ENCODE data around the gene POLDIP2. TPM values are rescaled to one million over a fixed set of nuclear protein-coding genes. Genes with fewer than 3 reads are reported as not detected.

POLDIP2 gene
- total and polyA plus RNA-seq, 2 of the 13 experiments (the other 11 are each of a cell fraction or from before 2014, with no cell fraction given) = 85.9 to 114 TPM

- TF ChIP-seq TRIM24 (CRISPR knock-in tag; IDR thresholded peaks at IDR 0.05) = no peak
- peak; percentile 65; the same call in 1 of the 2 replicates for TF ChIP-seq GATAD2A (CRISPR knock-in tag; IDR thresholded peaks at IDR 0.05)
- peak; percentile 81; the same call in 2 of the 3 replicates for TF ChIP-seq MXI1 (IDR thresholded peaks at IDR 0.05; ENCODE audit: borderline replicate concordance, low read depth, low read length)
- TF ChIP-seq ZNF503 (CRISPR knock-in tag; IDR thresholded peaks at IDR 0.05) = 0 out of 2 replicates have a peak, but pooled peaks have one; percentile 59
- TF ChIP-seq ZNF546 (CRISPR knock-in tag; conservative IDR thresholded peaks at IDR 0.05) = 0 out of 2 replicates have a peak, but pooled peaks have one; percentile 38
- TF ChIP-seq TIGD3 (CRISPR knock-in tag; IDR thresholded peaks at IDR 0.05; ENCODE audit: borderline replicate concordance) = no peak
- TF ChIP-seq CHD4 (IDR thresholded peaks at IDR 0.05; ENCODE audit: borderline replicate concordance, low read length) = no peak
- TF ChIP-seq KAT8 (CRISPR knock-in tag; IDR thresholded peaks at IDR 0.05) = peak; percentile 100
- no peak for TF ChIP-seq PLRG1 (conservative IDR thresholded peaks at IDR 0.05)
- peak; percentile 3 for TF ChIP-seq BRD4 (CRISPR knock-in tag; IDR thresholded peaks at IDR 0.05)
- no peak for TF ChIP-seq ZNF292 (CRISPR knock-in tag; IDR thresholded peaks at IDR 0.05; ENCODE audit: borderline replicate concordance, low read depth)
- TF ChIP-seq ZNF550 (CRISPR knock-in tag; IDR thresholded peaks at IDR 0.05; ENCODE audit: borderline replicate concordance) = no peak
- TF ChIP-seq RFX5 (IDR thresholded peaks at IDR 0.05; ENCODE audit: low read depth, low read length) = peak; percentile 62
- TF ChIP-seq ZNF143 (CRISPR knock-in tag; IDR thresholded peaks at IDR 0.05) = peak; percentile 88
- TF ChIP-seq DMAP1 (CRISPR knock-in tag; IDR thresholded peaks at IDR 0.05) = peak; percentile 66
- peak; percentile 53; the same call in 1 of the 2 replicates for TF ChIP-seq FOXA3 (CRISPR knock-in tag; IDR thresholded peaks at IDR 0.05)
- peak; percentile 60; the same call in 1 of the 2 replicates for TF ChIP-seq NCOA1 (CRISPR knock-in tag; IDR thresholded peaks at IDR 0.05)
- 0 out of 2 replicates have a peak, but pooled peaks have one; percentile 45 for TF ChIP-seq ISX (CRISPR knock-in tag; conservative IDR thresholded peaks at IDR 0.05)
- TF ChIP-seq, protein P1, sequence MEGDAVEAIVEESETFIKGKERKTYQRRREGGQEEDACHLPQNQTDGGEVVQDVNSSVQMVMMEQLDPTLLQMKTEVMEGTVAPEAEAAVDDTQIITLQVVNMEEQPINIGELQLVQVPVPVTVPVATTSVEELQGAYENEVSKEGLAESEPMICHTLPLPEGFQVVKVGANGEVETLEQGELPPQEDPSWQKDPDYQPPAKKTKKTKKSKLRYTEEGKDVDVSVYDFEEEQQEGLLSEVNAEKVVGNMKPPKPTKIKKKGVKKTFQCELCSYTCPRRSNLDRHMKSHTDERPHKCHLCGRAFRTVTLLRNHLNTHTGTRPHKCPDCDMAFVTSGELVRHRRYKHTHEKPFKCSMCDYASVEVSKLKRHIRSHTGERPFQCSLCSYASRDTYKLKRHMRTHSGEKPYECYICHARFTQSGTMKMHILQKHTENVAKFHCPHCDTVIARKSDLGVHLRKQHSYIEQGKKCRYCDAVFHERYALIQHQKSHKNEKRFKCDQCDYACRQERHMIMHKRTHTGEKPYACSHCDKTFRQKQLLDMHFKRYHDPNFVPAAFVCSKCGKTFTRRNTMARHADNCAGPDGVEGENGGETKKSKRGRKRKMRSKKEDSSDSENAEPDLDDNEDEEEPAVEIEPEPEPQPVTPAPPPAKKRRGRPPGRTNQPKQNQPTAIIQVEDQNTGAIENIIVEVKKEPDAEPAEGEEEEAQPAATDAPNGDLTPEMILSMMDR (CRISPR knock-in tag; IDR thresholded peaks at IDR 0.05) = peak; percentile 24; the same call in 1 of the 2 replicates
- no peak for TF ChIP-seq LCORL (IDR thresholded peaks at IDR 0.05)
- TF ChIP-seq LCORL (CRISPR knock-in tag; IDR thresholded peaks at IDR 0.05) = 0 out of 2 replicates have a peak, but pooled peaks have one; percentile 15
- TF ChIP-seq ZNF891 (CRISPR knock-in tag; IDR thresholded peaks at IDR 0.05) = no peak; the same call in 1 of the 2 replicates
- TF ChIP-seq ZNF724P (CRISPR knock-in tag; IDR thresholded peaks at IDR 0.05; ENCODE audit: borderline replicate concordance) = no peak; the same call in 1 of the 2 replicates
- peak; percentile 34; the same call in 1 of the 2 replicates for TF ChIP-seq RARA (CRISPR knock-in tag; IDR thresholded peaks at IDR 0.05)
- TF ChIP-seq, protein P2, sequence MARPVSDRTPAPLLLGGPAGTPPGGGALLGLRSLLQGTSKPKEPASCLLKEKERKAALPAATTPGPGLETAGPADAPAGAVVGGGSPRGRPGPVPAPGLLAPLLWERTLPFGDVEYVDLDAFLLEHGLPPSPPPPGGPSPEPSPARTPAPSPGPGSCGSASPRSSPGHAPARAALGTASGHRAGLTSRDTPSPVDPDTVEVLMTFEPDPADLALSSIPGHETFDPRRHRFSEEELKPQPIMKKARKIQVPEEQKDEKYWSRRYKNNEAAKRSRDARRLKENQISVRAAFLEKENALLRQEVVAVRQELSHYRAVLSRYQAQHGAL (CRISPR knock-in tag; IDR thresholded peaks at IDR 0.05; ENCODE audit: not compliant biosample characterization) = peak; percentile 67
- TF ChIP-seq AKAP8 (CRISPR knock-in tag; IDR thresholded peaks at IDR 0.05) = peak; percentile 63; the same call in 1 of the 2 replicates
Observed at GRCh38 chr17:28357061-28357900, at the start of gene POLDIP2 (continued).
